Heart right ventricle (tissue), 16 donors: ENCODE measurements around the gene ZC2HC1C. TPM values are rescaled to one million over a fixed set of nuclear protein-coding genes. Genes with fewer than 3 reads are reported as not detected.
A peak's percentile ranks its signal among the peaks of the same experiment; 100 is the strongest.

Experiments used
- ATAC-seq, 8 donors: fragments of 200-7000 bp; cut with Tn5 transposase; one replicate each; pipeline ENCODE4 v1.9.1; 2020; ENCODE audit warnings: mild to moderate bottlenecking in 8 of 8, moderate library complexity in 8 of 8, moderate number of reproducible peaks in 1 of 8
- DNase-seq, 2 donors: peaks; one replicate each; pipeline ENCODE4 v3.0.0-alpha.2; 2020
- H3K27ac ChIP-seq, 10 donors: fragments of 200-600 bp; sonication (generic) in 2 of 10; one replicate each; pipeline versions ENCODE4 v1.5.0 to v1.8.0; 2020 to 2022; ENCODE audit warnings: mild to moderate bottlenecking in 3 of 10
- H3K27me3 ChIP-seq, 7 donors: fragments of 200-600 bp; one replicate each; pipeline ENCODE4 v1.8.0; 2021 to 2022; ENCODE audit warnings: mild to moderate bottlenecking in 2 of 7
- H3K36me3 ChIP-seq, 9 donors: fragments of 200-600 bp; sonication (generic) in 1 of 9; one replicate each; pipeline versions ENCODE4 v1.5.0 to v1.8.0; 2020 to 2022; ENCODE audit warnings: mild to moderate bottlenecking in 2 of 9
- H3K4me1 ChIP-seq, 9 donors: fragments of 200-600 bp; sonication (generic) in 1 of 9; one replicate each; pipeline versions ENCODE4 v1.5.0 to v1.8.0; 2020 to 2022; ENCODE audit warnings: mild to moderate bottlenecking in 4 of 9
- H3K4me3 ChIP-seq, 10 donors: fragments of 200-600 bp; sonication (generic) in 2 of 10; one replicate each; pipeline versions ENCODE4 v1.5.0 to v1.8.0; 2020 to 2022; ENCODE audit warnings: mild to moderate bottlenecking in 7 of 10, moderate library complexity in 2 of 10
- H3K9me3 ChIP-seq, 11 donors: fragments of 200-600 bp in 10 of 11; sonication (generic) in 2 of 11; one replicate each; pipeline versions ENCODE4 v1.5.0 to v1.8.0; 2013 to 2022; ENCODE audit warnings: mild to moderate bottlenecking in 2 of 11, control low read depth in 1 of 11, moderate library complexity in 1 of 11
- WGBS, 2 donors: extraction: QIAGEN DNeasy Blood & Tissue Kit; methylation state at CpG; one replicate each; pipeline ENCODE4 v1.1.7; 2013; ENCODE audit warnings: inconsistent platforms in 1 of 2; 5-methylcytosine and 5-hydroxymethylcytosine counted together
- intact Hi-C, 10 donors: fragments of 100-400 bp; cut with DNase I; formaldehyde crosslinking; loops; one replicate each; pipeline versions ENCODE4 v1.11.1 to v1.14.2; 2022
- polyA plus RNA-seq, 2 donors: library from polyadenylated mRNA; stranded (reverse); fragments of 200-250 nt; gene quantifications; one replicate each; pipeline ENCODE4 v1.2.3, GENCODE V29; 2013
- total RNA-seq, 10 donors: library from RNA; stranded (reverse); fragmentation: NEBNext Ultra II Directional in 3 of 10; extraction: Animal tissue kit (Norgen Biotek cat#: 25700) in 3 of 10; gene quantifications; one replicate each; pipeline versions ENCODE4 v1.2.1 to v1.2.4, GENCODE V29; 2021 to 2023
- TF ChIP-seq, protein P1 (sequence below), 9 donors: fragments of 200-600 bp; sonication (generic) in 2 of 9; IDR thresholded peaks; one replicate each; pipeline versions ENCODE4 v1.5.0 to v1.8.0; 2021 to 2022; ENCODE audit warnings: antibody characterized with exemption in 9 of 9, mild to moderate bottlenecking in 5 of 9, moderate library complexity in 1 of 9
- donor health status: Arrhythmogenic right ventricular cardiomyopathy.
- donor health status: ischemic (EF 13 %, LVEDD 7.1; RV severe dilation, severe dysfunction).
- donor health status: healthy with polysubstance abuse.
- donor health status: DM: no; HTN: yes; CAD: no.
- donor health status: DM: no; HTN: no; CAD: no.
- donor health status: ischemic (EF 25% LVEDD 6.9; RV normal size, moderate dysfunction).
- donor health status: ischemic (EF 25% LVEDD 5.7; RV mildly dilated, moderate dysfunction).
- donor health status: healthy.
- donor health status: DM: yes; HTN: yes; CAD: no.
- donor health status: Ischemic cardiomyopathy.
- donor health status: ischemic (EF 35%, LVEDD 5.7; RV mildly dilated, moderate dysfunction).
- donor health status: nonischemic (EF 11% LVEDD 7.7; RV severe dilation, severe dysfunction).
- donor health status: DM: yes; HTN: yes; CAD: no.
- donor health status: PGD.
- donor health status: ischemic (EF 29% LVEDD 5.4; RV normal size, mild dysfunction).
- donor health status: nonischemic (EF 23%, LVEDD 6.1; RV moderate dilation, normal function).

Gene ZC2HC1C
- total and polyA plus RNA-seq, 12 donors, result 3.7 to 14.6 (median 8.9) TPM

DNA sequence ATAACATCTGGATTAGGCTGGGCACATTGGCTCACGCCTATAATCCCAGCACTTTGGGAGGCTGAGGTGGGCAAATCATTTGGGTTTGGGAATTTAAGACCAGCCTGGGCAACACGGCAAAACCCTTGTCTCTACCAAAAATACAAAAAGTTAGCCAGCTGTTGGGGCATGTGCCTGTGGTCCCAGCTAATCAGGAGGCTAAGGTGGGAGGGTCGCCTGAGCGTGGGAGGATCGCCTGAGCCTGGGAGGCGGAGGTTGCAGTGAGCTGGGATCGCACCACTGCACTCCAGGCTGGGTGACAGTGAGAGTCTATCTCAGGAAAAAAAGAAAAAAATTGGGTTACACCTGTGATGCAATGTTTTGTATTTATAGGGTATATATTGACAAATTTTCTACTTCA, 52.1 kb downstream of the ZC2HC1C start:
- Histone ChIP-seq H3K36me3 (peaks cover 0 to 62% (median 26%) of the 10 kb centered on the region in 9 donors), H3K4me1 (peaks cover 0 to 51% (median 26%) of the 10 kb centered on the region in 9 donors), H3K27me3 (no peaks in the 10 kb centered on the region), H3K27ac (peak overlapping the region in 1 of 10 donors; percentile 72), H3K9me3 (no peaks in the 10 kb centered on the region), H3K4me3 (no peak overlapping the region)
- DNase-seq (no peak), ATAC-seq (no peak)
- intact Hi-C loops, result loop anchor here in 1 of 10 donors (5.0 kb wide), 1 partner anchor 371 kb away; no protein-coding TSS in a partner anchor
- 93 to 94% methylated on average over 7 of the region's 7 CpGs for WGBS, 2 donors
- TF ChIP-seq, protein P1, sequence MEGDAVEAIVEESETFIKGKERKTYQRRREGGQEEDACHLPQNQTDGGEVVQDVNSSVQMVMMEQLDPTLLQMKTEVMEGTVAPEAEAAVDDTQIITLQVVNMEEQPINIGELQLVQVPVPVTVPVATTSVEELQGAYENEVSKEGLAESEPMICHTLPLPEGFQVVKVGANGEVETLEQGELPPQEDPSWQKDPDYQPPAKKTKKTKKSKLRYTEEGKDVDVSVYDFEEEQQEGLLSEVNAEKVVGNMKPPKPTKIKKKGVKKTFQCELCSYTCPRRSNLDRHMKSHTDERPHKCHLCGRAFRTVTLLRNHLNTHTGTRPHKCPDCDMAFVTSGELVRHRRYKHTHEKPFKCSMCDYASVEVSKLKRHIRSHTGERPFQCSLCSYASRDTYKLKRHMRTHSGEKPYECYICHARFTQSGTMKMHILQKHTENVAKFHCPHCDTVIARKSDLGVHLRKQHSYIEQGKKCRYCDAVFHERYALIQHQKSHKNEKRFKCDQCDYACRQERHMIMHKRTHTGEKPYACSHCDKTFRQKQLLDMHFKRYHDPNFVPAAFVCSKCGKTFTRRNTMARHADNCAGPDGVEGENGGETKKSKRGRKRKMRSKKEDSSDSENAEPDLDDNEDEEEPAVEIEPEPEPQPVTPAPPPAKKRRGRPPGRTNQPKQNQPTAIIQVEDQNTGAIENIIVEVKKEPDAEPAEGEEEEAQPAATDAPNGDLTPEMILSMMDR (IDR thresholded peaks at IDR 0.05), result no peak

DNA sequence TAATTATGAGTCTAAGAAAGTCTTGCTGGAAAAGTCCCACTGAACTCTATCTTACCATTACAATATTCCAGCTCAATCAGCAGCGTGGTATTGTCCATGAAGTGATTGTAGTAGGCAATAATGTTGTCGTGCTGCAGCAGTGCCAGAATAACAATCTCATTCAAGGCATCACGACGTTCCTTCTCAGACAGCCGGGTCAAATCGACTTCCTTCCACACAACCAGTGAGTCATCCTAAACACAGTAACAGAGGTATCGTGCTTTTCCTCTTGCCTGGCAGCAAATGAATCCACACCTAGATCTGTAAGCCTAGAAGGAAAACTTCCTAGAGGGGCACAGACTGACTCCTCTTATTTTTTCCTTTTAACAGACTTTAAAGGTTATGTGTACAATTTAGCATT, 54.5 kb downstream of the ZC2HC1C start:
- DNase-seq (no peak), ATAC-seq (peak in 3 of 8 donors; percentile 18 to 36 (median 31))
- Histone ChIP-seq H3K4me1 (peaks cover 0 to 70% (median 41%) of the 10 kb centered on the region in 9 donors), H3K27ac (peak overlapping the region in 3 of 10 donors; percentile 23 to 55 (median 46)), H3K9me3 (no peaks in the 10 kb centered on the region), H3K4me3 (no peak overlapping the region), H3K36me3 (peaks cover 0 to 40% (median 14%) of the 10 kb centered on the region in 9 donors), H3K27me3 (no peaks in the 10 kb centered on the region)
- WGBS, 2 donors, result 29 to 30% methylated on average over 7 of the region's 7 CpGs
- TF ChIP-seq, protein P1 (IDR thresholded peaks at IDR 0.05), result no peak
- intact Hi-C loops, result loop anchor here in 1 of 10 donors (5.0 kb wide), 1 partner anchor 368 kb away; no protein-coding TSS in a partner anchor

DNA sequence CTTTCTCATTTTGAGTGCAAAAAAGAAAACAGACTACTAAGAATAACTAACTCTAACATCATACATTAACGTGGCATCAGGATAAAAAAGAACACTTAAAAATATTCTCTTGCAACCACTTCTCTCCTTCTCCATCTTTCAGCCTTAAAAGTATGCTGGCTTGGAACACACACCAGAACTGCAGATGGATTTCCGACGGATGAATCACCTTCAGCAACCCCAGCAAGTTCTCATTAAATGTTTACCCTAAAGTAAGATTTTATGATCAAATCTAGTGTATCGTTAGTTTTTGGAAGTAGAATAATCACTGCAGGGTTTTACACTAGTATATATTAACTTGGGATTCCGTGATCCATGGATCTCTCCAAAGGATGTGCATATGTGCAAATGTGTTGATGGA, 56.2 kb downstream of the ZC2HC1C start:
- Histone ChIP-seq H3K4me1 (peaks cover 0 to 64% (median 41%) of the 10 kb centered on the region in 9 donors), H3K27me3 (no peaks in the 10 kb centered on the region), H3K4me3 (peak overlapping the region in 7 of 10 donors; percentile 63 to 96 (median 82)), H3K36me3 (peaks cover 0 to 35% (median 0%) of the 10 kb centered on the region in 9 donors), H3K9me3 (no peaks in the 10 kb centered on the region), H3K27ac (peak overlapping the region in 4 of 10 donors; percentile 95 to 99 (median 98))
- ATAC-seq, result no peak
- intact Hi-C loops, result loop anchor here in 3 of 10 donors (5.0 kb wide), 3 partner anchors 52 to 362 kb away; partner anchors contain the start of gene TMED10 (in 1 of the 3)
- DNase-seq, result no peak
- 63 to 72% methylated on average over 5 of the region's 5 CpGs for WGBS, 2 donors
- TF ChIP-seq, protein P1 (IDR thresholded peaks at IDR 0.05), result no peak

DNA sequence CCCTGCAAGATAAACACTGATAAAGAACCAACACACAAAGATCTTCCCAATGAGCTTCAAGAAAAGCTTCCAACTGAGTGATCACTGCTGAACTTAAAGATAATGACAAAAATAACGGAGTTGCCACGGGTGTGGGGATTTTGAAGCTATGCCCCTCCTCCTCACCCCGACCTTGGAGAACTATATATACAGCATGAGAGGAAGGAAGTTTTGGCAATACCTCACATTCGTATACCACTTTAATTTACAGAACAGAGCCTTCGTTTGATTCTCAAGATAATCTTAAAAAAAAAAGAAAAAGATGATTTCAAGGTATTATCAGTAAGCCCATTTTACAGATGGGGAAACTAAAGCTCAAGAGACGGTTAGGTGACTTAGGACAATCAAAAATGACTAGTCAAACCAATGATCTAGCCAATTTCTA, 56.7 kb downstream of the ZC2HC1C start:
- peak overlapping the region in 9 of 10 donors; percentile 90 to 99 (median 96) for H3K27ac ChIP-seq
- intact Hi-C loops, result loop anchor here in 3 of 10 donors (5.0 kb wide), 3 partner anchors 51 to 361 kb away; partner anchors contain the start of gene TMED10 (in 1 of the 3)
- TF ChIP-seq, protein P1 (IDR thresholded peaks at IDR 0.05), result no peak
- 3 to 9% methylated on average over 6 of the region's 6 CpGs for WGBS, 2 donors
- H3K9me3 ChIP-seq, result no peaks in the 10 kb centered on the region
- H3K4me1 ChIP-seq, result peaks cover 0 to 59% (median 41%) of the 10 kb centered on the region in 9 donors
- H3K36me3 ChIP-seq, result peaks cover 0 to 35% (median 0%) of the 10 kb centered on the region in 9 donors
- no peaks in the 10 kb centered on the region for H3K27me3 ChIP-seq
- ATAC-seq (no peak), DNase-seq (no peak)
- peak overlapping the region; percentile 63 to 96 (median 84) for H3K4me3 ChIP-seq
